ENCODE data around the gene HNRNPCL1.
"Not testable (repeated sequence)": the region's sequence is repeated elsewhere in the genome, so short reads cannot be mapped to it uniquely, and the experiment has no call there.

DNA sequence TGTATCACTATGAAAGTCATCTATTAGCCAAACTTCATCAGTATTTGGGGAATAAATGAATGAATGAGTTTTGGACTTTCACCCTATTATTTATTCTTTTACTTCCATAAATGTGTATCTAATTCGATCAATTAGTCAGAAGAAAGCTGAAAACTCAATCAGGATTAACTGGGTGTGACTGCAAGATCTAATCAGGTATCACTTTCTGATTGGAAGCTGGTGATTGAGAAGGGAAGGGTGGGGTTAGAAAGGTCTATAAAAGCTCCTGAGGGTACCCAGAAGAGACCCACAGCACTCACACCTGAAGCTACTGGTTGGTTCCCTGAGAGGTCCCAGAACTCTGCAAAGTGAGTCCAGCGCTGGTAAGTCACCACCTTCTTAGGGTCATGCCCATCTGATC lies 8.3 kb upstream of the HNRNPCL1 start, which contains the start of gene PRAMEF2:
- TF ChIP-seq POLR2A, POLR2AphosphoS5 (IDR thresholded peaks at IDR 0.05): not testable (repeated sequence)
- TF ChIP-seq, protein P1, sequence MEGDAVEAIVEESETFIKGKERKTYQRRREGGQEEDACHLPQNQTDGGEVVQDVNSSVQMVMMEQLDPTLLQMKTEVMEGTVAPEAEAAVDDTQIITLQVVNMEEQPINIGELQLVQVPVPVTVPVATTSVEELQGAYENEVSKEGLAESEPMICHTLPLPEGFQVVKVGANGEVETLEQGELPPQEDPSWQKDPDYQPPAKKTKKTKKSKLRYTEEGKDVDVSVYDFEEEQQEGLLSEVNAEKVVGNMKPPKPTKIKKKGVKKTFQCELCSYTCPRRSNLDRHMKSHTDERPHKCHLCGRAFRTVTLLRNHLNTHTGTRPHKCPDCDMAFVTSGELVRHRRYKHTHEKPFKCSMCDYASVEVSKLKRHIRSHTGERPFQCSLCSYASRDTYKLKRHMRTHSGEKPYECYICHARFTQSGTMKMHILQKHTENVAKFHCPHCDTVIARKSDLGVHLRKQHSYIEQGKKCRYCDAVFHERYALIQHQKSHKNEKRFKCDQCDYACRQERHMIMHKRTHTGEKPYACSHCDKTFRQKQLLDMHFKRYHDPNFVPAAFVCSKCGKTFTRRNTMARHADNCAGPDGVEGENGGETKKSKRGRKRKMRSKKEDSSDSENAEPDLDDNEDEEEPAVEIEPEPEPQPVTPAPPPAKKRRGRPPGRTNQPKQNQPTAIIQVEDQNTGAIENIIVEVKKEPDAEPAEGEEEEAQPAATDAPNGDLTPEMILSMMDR (IDR thresholded peaks at IDR 0.05), result not testable (repeated sequence)
